Astrocyte of the spinal cord (primary cell): ENCODE measurements around the gene ANXA4.

ENCODE experiments used
- DNase-seq: peaks from one replicate; pipeline ENCODE4 v3.0.0; 2011; ENCODE audit warnings: low read depth, low spot score
- H3K4me3 ChIP-seq: 2 replicates; pipeline ENCODE4 v1.5.1; 2011; ENCODE audit warnings: low read depth, mild to moderate bottlenecking, low read length, moderate library complexity
- in situ Hi-C: cut with HindIII; loops from 2 replicates; pipeline ENCODE4 v1.10.0; 2017; ENCODE audit warnings: low sequenced_read_pairs
- TF ChIP-seq, protein P1 (sequence below): IDR thresholded peaks from 2 replicates; pipeline ENCODE4 v1.5.1; 2012; ENCODE audit warnings: low read depth, mild to moderate bottlenecking, low read length, inconsistent platforms

ANXA4 gene

GRCh38 chr2:69745035-69745434, 3.1 kb downstream of the ANXA4 start:
- in situ Hi-C loops: no loop called here
- no peak for DNase-seq
- TF ChIP-seq, protein P1, sequence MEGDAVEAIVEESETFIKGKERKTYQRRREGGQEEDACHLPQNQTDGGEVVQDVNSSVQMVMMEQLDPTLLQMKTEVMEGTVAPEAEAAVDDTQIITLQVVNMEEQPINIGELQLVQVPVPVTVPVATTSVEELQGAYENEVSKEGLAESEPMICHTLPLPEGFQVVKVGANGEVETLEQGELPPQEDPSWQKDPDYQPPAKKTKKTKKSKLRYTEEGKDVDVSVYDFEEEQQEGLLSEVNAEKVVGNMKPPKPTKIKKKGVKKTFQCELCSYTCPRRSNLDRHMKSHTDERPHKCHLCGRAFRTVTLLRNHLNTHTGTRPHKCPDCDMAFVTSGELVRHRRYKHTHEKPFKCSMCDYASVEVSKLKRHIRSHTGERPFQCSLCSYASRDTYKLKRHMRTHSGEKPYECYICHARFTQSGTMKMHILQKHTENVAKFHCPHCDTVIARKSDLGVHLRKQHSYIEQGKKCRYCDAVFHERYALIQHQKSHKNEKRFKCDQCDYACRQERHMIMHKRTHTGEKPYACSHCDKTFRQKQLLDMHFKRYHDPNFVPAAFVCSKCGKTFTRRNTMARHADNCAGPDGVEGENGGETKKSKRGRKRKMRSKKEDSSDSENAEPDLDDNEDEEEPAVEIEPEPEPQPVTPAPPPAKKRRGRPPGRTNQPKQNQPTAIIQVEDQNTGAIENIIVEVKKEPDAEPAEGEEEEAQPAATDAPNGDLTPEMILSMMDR: no peak
- H3K4me3 ChIP-seq: no peak overlapping the region

DNA sequence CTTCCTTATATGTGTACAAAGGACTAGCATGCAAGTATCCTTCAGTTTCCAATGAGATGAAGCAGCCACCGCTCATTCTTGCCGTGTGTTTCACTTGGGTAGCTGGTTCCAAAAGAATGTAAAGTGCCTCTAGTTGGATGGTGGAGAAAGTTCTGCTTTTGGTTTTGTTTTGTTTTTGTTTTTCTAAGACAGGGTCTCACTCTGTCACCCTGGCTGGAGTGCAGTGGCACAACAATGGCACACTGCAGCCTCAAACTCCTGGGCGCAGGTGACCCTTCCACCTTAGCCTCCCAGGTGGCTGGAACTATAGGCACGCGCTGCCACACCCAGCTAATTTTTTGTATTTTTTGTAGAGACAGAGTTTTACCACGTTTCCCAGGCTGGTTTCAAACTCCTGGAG, 8.3 kb downstream of the ANXA4 start:
- in situ Hi-C loops: no loop called here
- DNase-seq: no peak
- TF ChIP-seq, protein P1: no peak
- no peak overlapping the region for H3K4me3 ChIP-seq

GRCh38 chr2:69753659-69754363, 11.9 kb downstream of the ANXA4 start:
- no peak for DNase-seq
- in situ Hi-C loops: no loop called here
- TF ChIP-seq, protein P1: no peak
- H3K4me3 ChIP-seq: no peak overlapping the region

DNA sequence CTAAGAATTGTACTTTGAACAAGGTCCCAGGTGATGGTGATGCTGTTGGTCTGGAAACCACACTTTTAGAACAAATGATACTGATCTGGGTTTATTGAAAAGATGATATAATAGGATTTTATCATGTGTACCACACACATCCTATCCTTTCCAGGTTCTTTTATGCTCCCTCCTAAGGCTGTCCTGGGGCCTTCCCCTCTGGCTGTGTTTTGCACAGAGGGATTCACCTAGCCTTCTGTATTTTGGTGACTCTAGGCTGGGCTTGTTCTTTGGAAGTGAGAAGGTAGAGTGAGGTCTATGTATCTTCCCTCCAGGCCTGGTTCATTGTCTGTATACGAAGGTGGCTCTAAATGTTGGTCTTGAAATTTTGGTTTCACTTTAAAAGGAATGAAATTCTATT, 12.7 kb downstream of the ANXA4 start:
- in situ Hi-C loops: no loop called here
- TF ChIP-seq, protein P1: no peak
- no peak for DNase-seq
- H3K4me3 ChIP-seq: no peak overlapping the region

DNA sequence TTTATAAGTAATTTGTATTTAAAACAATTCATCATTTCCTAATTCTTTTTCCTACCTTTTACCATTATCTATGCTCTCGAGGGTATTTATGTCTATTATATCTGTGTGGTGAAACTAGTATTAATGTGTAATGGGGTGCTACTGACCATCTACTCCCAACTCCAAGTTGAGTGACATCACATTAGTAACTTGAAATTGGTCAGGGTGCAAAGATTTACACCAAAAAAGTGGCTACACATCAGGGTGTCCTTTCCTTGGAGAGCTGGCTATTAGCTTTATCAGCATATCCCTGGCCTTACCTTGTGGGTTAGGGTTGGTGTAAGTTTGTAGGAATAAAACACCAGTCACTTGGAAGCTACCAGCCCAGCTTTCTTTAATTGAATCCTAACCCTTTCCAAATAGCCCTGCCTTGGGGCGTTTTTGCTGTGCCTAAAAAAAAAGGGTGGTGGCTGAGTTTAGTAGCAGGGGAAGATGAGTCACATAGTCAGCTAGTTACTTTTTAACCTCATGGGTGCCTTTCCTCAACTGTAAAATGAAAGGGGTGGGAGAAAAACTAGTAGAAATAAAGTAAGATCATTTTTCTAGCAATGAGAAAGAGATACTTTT, 14.0 kb downstream of the ANXA4 start:
- no peak overlapping the region for H3K4me3 ChIP-seq
- DNase-seq: peak; percentile 55
- TF ChIP-seq, protein P1: no peak
- in situ Hi-C loops: no loop called here

DNA sequence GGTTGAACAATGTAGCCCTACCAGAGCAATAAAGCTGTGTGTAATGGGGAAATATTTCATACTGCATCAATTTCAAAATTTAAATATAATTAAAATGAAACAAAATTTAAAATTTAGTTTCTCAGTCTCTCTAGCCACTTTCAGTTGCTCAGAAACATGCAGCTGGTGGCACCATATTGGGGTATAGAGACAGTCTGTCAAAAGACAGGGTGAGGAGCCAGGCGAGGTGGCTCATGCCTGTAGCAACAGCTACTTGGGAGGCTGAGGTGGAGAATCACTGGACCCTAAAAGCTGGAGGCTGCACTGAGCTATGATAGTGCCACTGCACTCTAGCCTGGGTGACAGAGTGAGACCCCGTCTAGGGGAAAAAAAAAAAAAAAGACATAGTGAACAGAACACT, 20.1 kb downstream of the ANXA4 start:
- H3K4me3 ChIP-seq: no peak overlapping the region
- in situ Hi-C loops: no loop called here
- DNase-seq: no peak
- TF ChIP-seq, protein P1: no peak
